Transverse colon (tissue), 3 donors: ENCODE measurements around the gene MYO15B.

ENCODE experiments used
- POLR2A ChIP-seq: fragments of 450-650 bp; IDR thresholded peaks from one replicate; pipeline ENCODE4 v1.6.1; 2016; ENCODE audit warnings: antibody characterized with exemption, mild to moderate bottlenecking, moderate library complexity
- TF ChIP-seq, protein P1 (sequence below), 5 experiments: fragments of 200-600 bp in 3 of 5; fragments of 450-650 bp in 2 of 5; sonication (generic) in 3 of 5; IDR thresholded peaks; 1 replicate in 2 of 5; 2 replicates in 3 of 5; pipeline ENCODE4 v1.5.1; 2016 to 2017; ENCODE audit warnings: antibody characterized with exemption in 5 of 5, inconsistent platforms in 3 of 5, mild to moderate bottlenecking in 2 of 5, moderate library complexity in 1 of 5

DNA sequence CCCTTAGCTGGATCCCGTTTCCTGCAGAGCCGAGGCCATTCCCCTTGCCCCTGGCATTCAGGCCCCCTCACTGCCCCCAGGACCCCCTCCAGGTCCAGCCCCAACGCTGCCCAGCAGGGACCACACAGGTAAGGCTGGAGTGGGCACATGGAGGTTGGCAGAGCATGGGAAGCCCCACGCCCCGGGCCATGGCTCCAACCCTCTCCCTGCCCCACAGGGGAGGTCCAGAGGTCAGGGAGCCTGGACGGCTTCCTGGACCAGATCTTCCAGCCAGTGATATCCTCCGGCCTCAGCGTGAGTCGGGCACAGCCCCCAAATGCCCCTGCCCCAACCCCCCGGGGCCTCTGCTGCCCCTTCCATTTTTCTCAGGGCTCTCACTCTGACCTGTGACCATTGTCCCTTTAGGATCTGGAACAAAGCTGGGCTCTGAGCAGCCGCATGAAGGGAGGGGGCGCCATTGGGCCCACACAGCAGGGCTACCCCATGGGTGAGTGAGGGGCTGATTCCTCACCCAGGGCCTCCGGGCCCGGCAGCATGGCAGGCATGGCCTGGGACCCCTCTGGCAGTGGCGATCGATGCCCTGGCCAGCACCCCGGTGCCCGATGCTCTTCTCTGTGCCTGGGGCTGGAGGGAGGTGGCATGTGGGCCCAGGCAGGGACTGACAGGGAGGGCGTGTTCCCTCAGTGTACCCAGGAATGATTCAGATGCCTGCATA is 27.1 kb downstream of the MYO15B start:
- TF ChIP-seq, protein P1, sequence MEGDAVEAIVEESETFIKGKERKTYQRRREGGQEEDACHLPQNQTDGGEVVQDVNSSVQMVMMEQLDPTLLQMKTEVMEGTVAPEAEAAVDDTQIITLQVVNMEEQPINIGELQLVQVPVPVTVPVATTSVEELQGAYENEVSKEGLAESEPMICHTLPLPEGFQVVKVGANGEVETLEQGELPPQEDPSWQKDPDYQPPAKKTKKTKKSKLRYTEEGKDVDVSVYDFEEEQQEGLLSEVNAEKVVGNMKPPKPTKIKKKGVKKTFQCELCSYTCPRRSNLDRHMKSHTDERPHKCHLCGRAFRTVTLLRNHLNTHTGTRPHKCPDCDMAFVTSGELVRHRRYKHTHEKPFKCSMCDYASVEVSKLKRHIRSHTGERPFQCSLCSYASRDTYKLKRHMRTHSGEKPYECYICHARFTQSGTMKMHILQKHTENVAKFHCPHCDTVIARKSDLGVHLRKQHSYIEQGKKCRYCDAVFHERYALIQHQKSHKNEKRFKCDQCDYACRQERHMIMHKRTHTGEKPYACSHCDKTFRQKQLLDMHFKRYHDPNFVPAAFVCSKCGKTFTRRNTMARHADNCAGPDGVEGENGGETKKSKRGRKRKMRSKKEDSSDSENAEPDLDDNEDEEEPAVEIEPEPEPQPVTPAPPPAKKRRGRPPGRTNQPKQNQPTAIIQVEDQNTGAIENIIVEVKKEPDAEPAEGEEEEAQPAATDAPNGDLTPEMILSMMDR (IDR thresholded peaks at IDR 0.05), result no peak
- no peak for TF ChIP-seq POLR2A
